ENCODE results near the gene GAS1.
A peak's percentile ranks its signal among the peaks of the same experiment; 100 is the strongest.

GAS1 gene

GRCh38 chr9:86962692-86963091, 15.4 kb upstream of the GAS1 start:
- no peak for DNase-seq

- no peak for DNase-seq
These were observed 13.6 kb upstream of the GAS1 start for GRCh38 chr9:86960938-86961337.

- DNase-seq, result no peak
These were observed 10.9 kb upstream of the GAS1 start for GRCh38 chr9:86958203-86958602.

DNA sequence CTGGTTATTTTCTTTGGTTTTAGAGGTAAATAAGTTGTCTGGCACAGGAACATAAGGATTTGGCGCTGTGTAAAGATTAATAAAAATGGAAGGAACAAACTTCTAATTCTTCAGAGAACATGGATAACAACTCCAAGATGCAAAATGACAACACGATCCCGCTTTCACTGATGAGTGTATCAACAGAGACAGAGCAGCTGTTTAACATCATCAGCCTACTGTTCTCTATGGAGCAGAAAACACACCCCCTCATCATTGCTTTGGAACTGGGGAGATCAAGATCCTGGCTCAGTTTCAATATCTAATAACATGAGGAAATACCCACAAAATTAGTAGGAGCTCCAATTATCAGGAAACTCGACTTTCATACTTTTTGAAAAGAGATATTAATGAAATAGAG, 8.3 kb upstream of the GAS1 start:
- no peak for DNase-seq

GRCh38 chr9:86955042-86955441, 7.7 kb upstream of the GAS1 start:
- DNase-seq, result no peak

GRCh38 chr9:86953181-86953580, 5.9 kb upstream of the GAS1 start:
- DNase-seq, result no peak

GRCh38 chr9:86948074-86948929, 996 bp upstream of the GAS1 start:
- peak; percentile 53 to 74 for DNase-seq

DNA sequence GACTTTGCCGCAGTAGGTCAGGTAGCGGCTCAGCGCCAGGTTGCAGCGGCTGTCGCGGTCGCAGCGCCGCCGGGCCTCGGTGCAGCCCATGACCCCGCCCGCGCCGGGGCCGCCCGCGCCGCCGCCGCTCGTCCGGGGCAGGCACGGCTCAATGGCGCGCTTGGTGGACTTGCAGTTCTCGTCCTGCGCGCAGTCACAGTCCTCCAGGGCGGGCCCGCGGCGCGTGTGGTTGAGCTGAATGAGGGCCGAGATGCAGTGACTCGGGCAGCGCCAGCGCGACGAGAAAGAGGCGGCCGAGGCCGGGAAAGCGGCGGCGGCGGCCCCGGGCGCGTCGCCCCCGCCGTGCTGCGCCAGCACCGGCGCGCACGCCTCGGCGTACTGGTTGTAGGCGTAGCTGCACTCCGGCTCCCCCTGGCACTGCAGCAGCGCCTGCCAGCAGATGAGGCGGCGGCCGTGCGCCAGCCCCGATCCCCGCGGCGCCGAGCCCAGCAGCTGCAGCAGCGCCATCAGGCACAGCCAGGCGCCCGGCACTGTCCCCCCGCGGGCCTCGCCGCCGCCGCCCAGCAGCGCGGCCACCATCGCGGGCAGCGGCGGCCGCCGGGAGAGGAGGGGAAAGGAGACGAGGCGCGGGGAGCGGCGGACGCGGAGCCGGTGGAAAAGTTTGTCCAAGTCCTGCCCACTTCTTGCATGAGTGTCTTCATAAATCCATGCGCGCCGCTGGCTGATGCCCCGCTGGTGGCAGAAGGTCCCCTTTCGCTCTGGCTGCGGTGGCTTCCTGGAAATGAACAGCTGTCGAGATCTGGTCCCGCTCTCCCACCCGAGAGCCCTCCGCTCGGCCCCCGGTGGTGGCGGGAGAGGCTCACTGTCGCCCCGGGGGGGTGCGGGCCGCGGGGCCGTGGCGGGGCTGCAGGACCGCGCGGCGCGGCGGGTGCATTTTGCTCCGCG, 833 bp downstream of the GAS1 start:
- peak; percentile 34 to 72 for DNase-seq

DNA sequence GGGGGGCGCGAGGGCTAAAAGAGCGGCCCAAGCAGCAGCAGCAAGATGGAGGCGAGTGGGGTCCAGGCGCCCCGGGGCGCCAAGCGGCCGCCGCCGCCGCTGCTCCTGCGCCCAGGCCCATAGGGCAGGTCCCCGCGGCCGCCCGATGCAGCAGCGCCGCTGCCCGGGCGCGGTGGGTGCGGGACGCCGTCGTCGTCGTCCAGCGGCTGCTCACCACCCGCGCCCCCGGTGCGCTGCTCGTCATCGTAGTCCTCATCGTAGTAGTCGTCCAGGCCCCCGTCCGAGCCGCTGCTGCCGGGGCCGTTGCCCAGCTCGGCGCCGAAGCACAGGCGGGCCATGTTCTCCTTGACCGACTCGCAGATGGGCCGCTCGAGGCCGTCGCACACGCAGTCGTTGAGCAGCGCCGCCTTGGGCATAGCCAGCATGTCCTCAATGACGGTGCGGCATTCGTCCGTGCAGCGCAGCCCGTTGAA, 1.5 kb downstream of the GAS1 start:
- no peak for DNase-seq

DNA sequence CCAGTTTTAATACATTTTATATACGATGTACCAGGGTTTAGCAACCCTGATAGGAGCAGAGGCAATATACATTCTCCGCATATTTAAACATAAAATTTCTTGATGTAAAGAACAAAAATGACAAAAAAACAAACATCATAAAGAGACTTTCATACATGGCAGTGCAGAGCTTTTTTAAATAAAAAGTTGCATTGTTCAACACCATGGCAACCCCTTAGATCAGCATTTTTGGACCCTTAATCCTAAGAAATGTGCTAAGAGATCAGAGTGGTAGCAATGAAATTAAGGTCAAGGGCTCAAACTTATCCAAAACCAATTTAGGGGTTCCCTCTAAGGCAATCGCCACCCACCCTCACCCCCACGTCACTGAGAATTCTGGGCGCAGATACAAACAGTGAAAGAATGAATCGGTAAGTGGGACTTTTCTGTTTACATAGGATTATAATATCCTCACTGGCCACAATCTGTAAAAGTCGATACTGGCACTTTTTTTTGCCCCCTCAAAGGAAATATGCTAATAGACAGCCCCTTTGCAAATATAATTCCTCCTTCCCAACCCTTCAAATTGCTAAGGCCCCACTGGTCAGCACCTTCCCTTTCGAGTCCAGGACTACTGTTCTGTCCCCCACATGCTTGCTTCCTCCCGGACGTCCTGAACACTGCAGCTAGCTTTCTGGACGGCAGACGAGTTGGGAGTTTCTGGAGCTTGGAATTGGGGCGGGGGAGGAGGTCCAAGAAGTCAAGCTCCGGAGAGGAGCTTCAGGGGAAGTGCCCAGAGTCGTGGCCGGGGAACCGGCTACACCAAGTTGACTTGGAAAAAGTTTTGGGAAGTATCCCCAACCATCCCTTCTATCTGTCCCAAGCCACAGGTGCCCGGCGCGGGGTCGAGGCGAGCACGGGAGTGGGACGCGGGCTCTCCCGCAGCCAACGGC, 2.2 kb downstream of the GAS1 start:
- no peak for DNase-seq

- no peak for DNase-seq
These were observed 3.8 kb downstream of the GAS1 start for GRCh38 chr9:86943201-86944113.

DNA sequence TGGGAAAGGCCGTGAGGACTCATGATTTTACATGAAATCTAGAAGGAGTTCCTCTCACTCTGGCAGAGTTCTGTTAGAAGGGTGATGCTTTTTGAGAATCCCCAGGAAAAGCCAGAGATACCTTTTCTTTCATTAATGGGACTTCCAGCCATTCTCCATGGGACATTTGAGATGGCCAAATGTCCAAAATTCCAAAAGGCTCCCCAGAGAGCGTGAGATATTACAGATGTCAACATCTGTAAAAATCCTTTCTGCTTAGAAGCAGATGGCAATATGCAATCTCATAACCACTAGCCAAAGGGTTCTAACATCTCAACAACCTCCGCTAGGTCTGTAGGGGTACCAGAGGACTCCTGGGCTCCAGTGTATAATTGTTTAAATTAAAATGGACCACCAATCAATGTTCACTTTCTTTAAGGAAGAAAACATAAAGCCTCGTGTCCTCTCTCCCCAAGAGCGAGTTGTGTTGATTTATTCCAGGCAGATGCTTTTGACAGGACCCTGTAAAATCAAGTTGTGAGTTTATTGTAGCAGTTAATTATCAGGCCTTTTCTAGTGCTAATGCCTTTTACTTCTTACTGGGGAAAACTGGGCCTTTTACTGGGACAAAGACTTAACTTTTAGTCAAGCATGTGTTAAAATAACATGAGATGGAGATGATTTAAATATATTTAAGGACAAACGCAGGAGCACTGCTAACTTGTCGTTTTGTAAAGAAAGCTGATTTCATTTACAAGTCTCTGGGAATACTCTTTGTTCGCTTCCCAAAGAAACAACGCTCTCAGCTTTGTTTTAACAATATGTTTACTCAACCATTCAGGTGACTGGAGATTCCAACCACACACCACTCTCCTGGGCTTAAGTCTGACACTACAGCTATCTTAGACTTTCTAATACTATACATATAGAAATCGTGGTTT, 4.8 kb downstream of the GAS1 start:
- no peak for DNase-seq

GRCh38 chr9:86941197-86941596, 6.1 kb downstream of the GAS1 start:
- DNase-seq, result no peak

DNA sequence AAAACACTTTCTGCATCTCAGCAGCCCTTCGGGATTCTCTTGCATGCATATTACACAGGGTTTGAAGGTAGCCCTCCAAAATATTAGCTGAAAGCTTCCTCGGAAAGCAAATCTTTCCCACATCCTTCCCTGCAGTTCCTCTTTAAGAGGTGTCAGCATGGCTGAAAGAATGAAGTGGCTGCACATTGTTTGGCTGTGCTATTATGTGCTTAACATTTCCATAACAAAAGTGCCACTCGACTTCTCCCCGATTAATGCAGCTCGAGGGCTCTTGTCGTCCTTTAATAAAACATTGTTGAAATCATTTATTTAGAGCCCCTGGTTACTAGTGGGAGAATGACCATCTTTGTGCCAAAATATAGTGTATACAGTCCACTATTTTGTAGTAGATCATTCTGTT, 6.5 kb downstream of the GAS1 start:
- no peak for DNase-seq

DNA sequence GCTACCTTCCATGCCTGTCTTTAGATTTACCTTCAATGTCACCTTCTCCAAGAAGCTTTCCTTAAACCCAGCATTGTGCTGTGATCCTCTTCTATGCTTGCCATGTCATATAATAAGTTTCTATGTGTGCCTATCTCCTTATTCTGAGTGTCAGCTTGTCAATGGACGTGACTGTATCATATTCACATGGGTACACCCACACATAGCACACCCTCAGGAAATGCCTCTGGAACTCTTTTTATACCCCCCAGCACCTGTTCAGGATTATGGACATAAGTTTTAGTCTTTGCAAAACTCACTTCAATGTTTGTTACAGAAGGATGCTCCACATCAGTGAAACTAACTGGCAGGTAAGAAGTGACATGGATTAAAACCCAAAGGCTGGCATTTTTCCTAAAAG, 7.4 kb downstream of the GAS1 start:
- DNase-seq, result no peak

DNA sequence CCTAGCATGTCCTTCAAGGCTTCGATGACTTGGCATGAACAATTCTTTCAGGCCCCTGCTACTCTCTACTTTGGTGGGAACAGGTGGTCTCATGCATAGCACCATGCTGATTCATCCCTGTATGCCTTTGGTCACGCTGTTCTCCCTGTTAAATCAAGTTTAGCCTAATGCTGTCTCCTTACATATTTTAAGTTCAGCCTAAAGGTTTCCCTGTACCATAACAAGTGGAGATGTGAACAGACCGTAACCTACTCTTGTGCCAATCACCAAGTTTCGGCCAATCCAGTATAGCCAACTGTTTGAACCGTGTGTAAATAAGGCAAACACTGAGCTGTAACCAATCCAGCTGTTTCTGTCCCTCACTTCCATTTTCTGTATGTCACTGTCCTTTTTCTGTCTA, 8.0 kb downstream of the GAS1 start:
- no peak for DNase-seq

DNA sequence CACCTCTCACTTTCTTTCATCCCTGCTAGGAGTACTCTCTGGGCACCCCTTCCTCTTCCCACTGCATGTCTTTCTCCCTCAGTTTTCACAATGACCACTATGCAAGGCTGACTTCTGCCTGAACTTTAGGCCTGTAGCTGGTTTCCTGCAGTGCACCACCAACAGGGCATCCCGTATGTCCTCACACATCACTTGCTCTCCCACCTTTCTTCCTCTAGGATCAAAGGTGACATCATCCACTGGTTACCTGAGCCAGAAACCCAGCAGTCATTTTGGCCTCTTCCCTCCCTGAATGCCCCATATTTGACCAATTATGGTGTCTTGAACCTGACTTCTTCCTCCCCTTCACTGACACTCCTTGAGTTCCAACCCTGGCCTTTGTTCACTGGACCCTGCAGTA, 8.5 kb downstream of the GAS1 start:
- DNase-seq, result no peak

DNA sequence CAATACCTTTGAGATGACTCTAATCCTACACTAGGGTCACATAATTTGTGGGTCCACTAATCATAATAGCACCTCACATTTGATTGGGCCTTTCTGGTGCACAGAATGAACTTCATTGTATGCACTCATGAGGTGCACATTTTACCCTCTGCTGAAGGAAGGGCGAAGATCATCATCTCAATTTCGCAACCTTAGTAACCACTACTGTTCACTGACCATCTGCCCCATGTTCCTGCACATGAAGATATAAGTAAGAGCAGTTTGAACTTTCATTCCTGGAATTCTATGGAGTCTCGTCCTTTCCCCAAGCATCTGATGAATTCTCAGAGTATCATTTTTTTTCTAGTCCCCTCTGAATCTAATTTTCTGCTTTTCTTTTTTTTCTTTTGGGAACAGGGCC, 21.2 kb downstream of the GAS1 start:
- DNase-seq, result no peak

GRCh38 chr9:86925686-86926085, 21.6 kb downstream of the GAS1 start:
- no peak for DNase-seq

- DNase-seq, result no peak
These were observed 23.1 kb downstream of the GAS1 start for GRCh38 chr9:86924206-86924605.
